ENCODE measurements around the gene MTERF2. TPM values are rescaled to one million over a fixed set of nuclear protein-coding genes. Genes with fewer than 3 reads are reported as not detected.

The MTERF2 gene
- total and polyA plus RNA-seq, 2 of the 13 experiments (the other 11 are each of a cell fraction or from before 2014, with no cell fraction given): 8.0 to 11.6 TPM

DNA sequence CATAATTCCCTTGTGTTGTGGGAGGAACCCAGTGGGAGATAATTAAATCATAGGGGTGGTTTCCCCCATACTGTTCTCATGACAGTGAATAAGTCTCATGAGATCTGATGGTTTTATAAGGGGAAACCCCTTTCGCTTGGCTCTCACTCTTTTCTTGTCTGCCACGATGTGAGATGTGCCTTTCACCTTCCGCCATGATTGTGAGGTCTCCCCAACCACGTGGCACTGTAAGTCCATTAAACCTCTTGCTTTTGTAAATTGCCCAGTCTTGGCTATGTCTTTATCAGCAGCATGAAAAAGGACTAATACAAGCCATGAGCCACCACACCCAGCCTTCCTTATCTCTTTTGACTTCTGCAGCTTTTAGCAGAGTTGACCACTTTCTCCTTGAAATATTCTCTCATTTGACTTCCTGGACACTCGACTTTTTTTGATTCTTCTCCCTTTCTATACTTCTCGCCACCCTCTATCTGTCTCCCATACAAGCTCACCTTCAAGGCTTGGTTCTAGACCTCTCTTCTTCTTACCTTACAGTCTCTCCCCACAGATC lies 2.3 kb downstream of the MTERF2 start:
- WGBS (ENCODE audit: low lambda C conversion rate): 96% methylated on average over 6 of the region's 6 CpGs
- Histone ChIP-seq H3K4me1 (ENCODE audit: insufficient read depth, low read length) (peaks cover 22% of the 10 kb centered on the region), H2AFZ (ENCODE audit: low read length) (no peak overlapping the region), H3K9me3 (ENCODE audit: low read length) (no peaks in the 10 kb centered on the region), H3K4me3 (replicated peaks in 1 of 3; ENCODE audit: insufficient read depth in 1 of 3, low read depth in 2 of 3, low read length in 3 of 3) (no peak overlapping the region), H3K27ac (ENCODE audit: extremely low read length, insufficient read depth, low read length) (no peak overlapping the region), H4K20me1 (ENCODE audit: insufficient read depth, low read length) (no peaks in the 10 kb centered on the region), H3K4me2 (ENCODE audit: low read depth, low read length) (no peak overlapping the region), H3K79me2 (ENCODE audit: insufficient read depth, low read length) (peaks cover 16% of the 10 kb centered on the region), H3K9ac (ENCODE audit: insufficient read depth, low read depth, low read length) (no peak overlapping the region), H3K27me3 (ENCODE audit: control insufficient read depth in 1 of 2, insufficient read depth in 2 of 2, low read length in 2 of 2) (no peaks in the 10 kb centered on the region; a peak in 1 of 5 replicates), H3K36me3 (replicated peaks in 1 of 2; ENCODE audit: control insufficient read depth in 1 of 2, insufficient read depth in 2 of 2, low read length in 2 of 2) (peaks cover 3 to 9% of the 10 kb centered on the region in 2 experiments; a peak in 1 of 5 replicates)
- in situ Hi-C loops (cut with HindIII; ENCODE audit: extremely low pct_ligation_motif_present, low pct_unique_long_range_greater_than_20kb): no loop called here
- intact Hi-C loops (cut with micrococcal nuclease; ENCODE audit: unreplicated experiment): no loop called here
- DNase-seq (ENCODE audit: low spot score) (no peak), FAIRE-seq (no peak), ATAC-seq (no peak)
- ChIA-PET CTCF (ENCODE audit: low intra/inter-chr PET ratio, low total read pairs) (no interaction called here), POLR2A (interaction anchor here (3.2 kb wide), 1 partner anchor 29 kb away, joined by 31 read pairs; the partner anchor contains the start of gene TMEM263)
- no TSS peak for BruUV-seq (replicated peaks)
- TF ChIP-seq ZNF549 (CRISPR knock-in tag; IDR thresholded peaks at IDR 0.05) (no peak), NR2F2 (IDR thresholded peaks at IDR 0.05; ENCODE audit: borderline replicate concordance, low read depth) (no peak), ZNF878 (CRISPR knock-in tag; IDR thresholded peaks at IDR 0.05) (no peak), WIZ (CRISPR knock-in tag; IDR thresholded peaks at IDR 0.05) (no peak), CC2D1A (CRISPR knock-in tag; IDR thresholded peaks at IDR 0.05) (no peak), ZSCAN31 (CRISPR knock-in tag; IDR thresholded peaks at IDR 0.05; ENCODE audit: low read depth) (no peak), MXI1 (IDR thresholded peaks at IDR 0.05; ENCODE audit: borderline replicate concordance, low read depth, low read length) (no peak), HNRNPK (IDR thresholded peaks at IDR 0.05; ENCODE audit: low read depth, low read length, poor library complexity, severe bottlenecking) (no peak), ZNF749 (CRISPR knock-in tag; IDR thresholded peaks at IDR 0.05; ENCODE audit: borderline replicate concordance) (no peak), ZNF564 (CRISPR knock-in tag; IDR thresholded peaks at IDR 0.05) (no peak)
- TF ChIP-seq, protein P1, sequence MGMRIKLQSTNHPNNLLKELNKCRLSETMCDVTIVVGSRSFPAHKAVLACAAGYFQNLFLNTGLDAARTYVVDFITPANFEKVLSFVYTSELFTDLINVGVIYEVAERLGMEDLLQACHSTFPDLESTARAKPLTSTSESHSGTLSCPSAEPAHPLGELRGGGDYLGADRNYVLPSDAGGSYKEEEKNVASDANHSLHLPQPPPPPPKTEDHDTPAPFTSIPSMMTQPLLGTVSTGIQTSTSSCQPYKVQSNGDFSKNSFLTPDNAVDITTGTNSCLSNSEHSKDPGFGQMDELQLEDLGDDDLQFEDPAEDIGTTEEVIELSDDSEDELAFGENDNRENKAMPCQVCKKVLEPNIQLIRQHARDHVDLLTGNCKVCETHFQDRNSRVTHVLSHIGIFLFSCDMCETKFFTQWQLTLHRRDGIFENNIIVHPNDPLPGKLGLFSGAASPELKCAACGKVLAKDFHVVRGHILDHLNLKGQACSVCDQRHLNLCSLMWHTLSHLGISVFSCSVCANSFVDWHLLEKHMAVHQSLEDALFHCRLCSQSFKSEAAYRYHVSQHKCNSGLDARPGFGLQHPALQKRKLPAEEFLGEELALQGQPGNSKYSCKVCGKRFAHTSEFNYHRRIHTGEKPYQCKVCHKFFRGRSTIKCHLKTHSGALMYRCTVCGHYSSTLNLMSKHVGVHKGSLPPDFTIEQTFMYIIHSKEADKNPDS (CRISPR knock-in tag; IDR thresholded peaks at IDR 0.05): no peak
- TF ChIP-seq, protein P2, sequence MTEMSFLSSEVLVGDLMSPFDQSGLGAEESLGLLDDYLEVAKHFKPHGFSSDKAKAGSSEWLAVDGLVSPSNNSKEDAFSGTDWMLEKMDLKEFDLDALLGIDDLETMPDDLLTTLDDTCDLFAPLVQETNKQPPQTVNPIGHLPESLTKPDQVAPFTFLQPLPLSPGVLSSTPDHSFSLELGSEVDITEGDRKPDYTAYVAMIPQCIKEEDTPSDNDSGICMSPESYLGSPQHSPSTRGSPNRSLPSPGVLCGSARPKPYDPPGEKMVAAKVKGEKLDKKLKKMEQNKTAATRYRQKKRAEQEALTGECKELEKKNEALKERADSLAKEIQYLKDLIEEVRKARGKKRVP (CRISPR knock-in tag; IDR thresholded peaks at IDR 0.05): no peak
- TF ChIP-seq, protein P3, sequence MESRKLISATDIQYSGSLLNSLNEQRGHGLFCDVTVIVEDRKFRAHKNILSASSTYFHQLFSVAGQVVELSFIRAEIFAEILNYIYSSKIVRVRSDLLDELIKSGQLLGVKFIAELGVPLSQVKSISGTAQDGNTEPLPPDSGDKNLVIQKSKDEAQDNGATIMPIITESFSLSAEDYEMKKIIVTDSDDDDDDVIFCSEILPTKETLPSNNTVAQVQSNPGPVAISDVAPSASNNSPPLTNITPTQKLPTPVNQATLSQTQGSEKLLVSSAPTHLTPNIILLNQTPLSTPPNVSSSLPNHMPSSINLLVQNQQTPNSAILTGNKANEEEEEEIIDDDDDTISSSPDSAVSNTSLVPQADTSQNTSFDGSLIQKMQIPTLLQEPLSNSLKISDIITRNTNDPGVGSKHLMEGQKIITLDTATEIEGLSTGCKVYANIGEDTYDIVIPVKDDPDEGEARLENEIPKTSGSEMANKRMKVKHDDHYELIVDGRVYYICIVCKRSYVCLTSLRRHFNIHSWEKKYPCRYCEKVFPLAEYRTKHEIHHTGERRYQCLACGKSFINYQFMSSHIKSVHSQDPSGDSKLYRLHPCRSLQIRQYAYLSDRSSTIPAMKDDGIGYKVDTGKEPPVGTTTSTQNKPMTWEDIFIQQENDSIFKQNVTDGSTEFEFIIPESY (CRISPR knock-in tag; IDR thresholded peaks at IDR 0.05): no peak
- TF ChIP-seq, protein P4, sequence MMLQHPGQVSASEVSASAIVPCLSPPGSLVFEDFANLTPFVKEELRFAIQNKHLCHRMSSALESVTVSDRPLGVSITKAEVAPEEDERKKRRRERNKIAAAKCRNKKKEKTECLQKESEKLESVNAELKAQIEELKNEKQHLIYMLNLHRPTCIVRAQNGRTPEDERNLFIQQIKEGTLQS (CRISPR knock-in tag; IDR thresholded peaks at IDR 0.05): no peak
- TF ChIP-seq, protein P5, sequence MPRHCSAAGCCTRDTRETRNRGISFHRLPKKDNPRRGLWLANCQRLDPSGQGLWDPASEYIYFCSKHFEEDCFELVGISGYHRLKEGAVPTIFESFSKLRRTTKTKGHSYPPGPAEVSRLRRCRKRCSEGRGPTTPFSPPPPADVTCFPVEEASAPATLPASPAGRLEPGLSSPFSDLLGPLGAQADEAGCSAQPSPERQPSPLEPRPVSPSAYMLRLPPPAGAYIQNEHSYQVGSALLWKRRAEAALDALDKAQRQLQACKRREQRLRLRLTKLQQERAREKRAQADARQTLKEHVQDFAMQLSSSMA (CRISPR knock-in tag; IDR thresholded peaks at IDR 0.05): no peak
- TF ChIP-seq, protein P6, sequence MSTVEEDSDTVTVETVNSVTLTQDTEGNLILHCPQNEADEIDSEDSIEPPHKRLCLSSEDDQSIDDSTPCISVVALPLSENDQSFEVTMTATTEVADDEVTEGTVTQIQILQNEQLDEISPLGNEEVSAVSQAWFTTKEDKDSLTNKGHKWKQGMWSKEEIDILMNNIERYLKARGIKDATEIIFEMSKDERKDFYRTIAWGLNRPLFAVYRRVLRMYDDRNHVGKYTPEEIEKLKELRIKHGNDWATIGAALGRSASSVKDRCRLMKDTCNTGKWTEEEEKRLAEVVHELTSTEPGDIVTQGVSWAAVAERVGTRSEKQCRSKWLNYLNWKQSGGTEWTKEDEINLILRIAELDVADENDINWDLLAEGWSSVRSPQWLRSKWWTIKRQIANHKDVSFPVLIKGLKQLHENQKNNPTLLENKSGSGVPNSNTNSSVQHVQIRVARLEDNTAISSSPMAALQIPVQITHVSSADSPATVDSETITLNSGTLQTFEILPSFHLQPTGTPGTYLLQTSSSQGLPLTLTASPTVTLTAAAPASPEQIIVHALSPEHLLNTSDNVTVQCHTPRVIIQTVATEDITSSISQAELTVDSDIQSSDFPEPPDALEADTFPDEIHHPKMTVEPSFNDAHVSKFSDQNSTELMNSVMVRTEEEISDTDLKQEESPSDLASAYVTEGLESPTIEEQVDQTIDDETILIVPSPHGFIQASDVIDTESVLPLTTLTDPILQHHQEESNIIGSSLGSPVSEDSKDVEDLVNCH (CRISPR knock-in tag; IDR thresholded peaks at IDR 0.05): no peak
